Stimulated activated CD8-positive, alpha-beta memory T cell treated with anti-CD3 and anti-CD28 coated beads, Interleukin-12 subunit alpha, Interleukin-12 subunit beta, amount 100 ng/mL, for 24 hours (primary cell): Measurements from ENCODE around the gene ACTR3C.
"Not testable (repeated sequence)": the region's sequence is repeated elsewhere in the genome, so short reads cannot be mapped to it uniquely, and the experiment has no call there.

ENCODE experiments used
- DNase-seq: peaks from one replicate; pipeline ENCODE4 v3.0.0-alpha.2; 2020; ENCODE audit errors: extremely low read depth

The ACTR3C gene

DNA sequence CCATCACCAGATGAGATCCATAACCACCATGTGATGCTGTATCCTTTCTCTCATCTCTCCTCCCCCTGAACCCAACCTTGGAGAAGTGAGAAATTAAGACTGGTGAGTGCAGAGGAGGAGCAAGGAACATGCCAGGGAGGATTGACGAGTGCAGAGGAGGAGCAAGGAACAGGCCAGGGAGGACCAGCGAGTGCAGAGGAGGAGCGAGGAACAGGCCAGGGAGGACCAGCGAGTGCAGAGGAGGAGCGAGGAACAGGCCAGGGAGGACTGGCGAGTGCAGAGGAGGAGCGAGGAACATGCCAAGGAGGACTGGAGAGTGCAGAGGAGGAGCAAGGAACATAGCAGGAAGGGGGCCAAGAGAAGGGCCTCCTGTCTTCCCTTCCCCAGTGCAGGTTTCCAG is 118.8 kb downstream of the ACTR3C start:
- not testable (repeated sequence) for DNase-seq

DNA sequence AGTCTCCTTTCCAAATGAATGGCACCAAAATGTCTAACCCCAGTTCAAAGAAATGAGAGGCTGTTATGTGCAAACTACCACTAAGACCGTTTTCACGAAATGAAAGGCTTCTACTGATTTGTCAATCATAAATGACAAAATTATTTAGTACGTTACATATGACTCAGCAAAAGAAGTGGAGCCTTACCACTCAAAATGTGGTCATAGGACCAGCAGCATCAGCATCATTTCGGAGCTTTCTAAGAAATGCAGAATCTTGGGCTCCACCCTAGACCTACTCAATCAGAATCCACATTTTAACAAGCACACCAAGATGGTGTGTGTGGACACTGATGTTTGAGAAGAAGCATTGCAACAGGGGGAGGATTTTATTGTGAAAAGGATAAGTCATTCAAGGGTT is 120.5 kb downstream of the ACTR3C start:
- not testable (repeated sequence) for DNase-seq
